ES-I3 (cell line): ENCODE measurements around the gene CPT2.
"Not testable (repeated sequence)": the region's sequence is repeated elsewhere in the genome, so short reads cannot be mapped to it uniquely, and the experiment has no call there.

Source experiments
- H3K36me3 ChIP-seq: 2 replicates; pipeline ENCODE4 v1.6.1; 2013; ENCODE audit warnings: mild to moderate bottlenecking, low read length, control low read depth, moderate library complexity; ENCODE audit not compliant: insufficient read depth
- H3K4me1 ChIP-seq: 2 replicates; pipeline ENCODE4 v1.6.1; 2013; ENCODE audit warnings: mild to moderate bottlenecking, control low read depth, low read length; ENCODE audit not compliant: insufficient read depth
- H3K9ac ChIP-seq: 2 replicates; pipeline ENCODE4 v1.6.1; 2013; ENCODE audit warnings: low read depth, mild to moderate bottlenecking, low read length, moderate library complexity
- H3K9me3 ChIP-seq: 2 replicates; pipeline ENCODE4 v1.6.1; 2013; ENCODE audit warnings: mild to moderate bottlenecking, low read length, moderate library complexity; ENCODE audit not compliant: control insufficient read depth, insufficient read depth

Gene CPT2

GRCh38 chr1:53166912-53167311, 29.7 kb upstream of the CPT2 start:
- Histone ChIP-seq H3K4me1 (peaks cover 7% of the 10 kb centered on the region), H3K9ac (no peak overlapping the region), H3K36me3 (no peaks in the 10 kb centered on the region), H3K9me3 (no peaks in the 10 kb centered on the region)

- Histone ChIP-seq H3K9ac (no peak overlapping the region), H3K9me3 (no peaks in the 10 kb centered on the region), H3K4me1 (peaks cover 16% of the 10 kb centered on the region), H3K36me3 (no peaks in the 10 kb centered on the region)
Observed at GRCh38 chr1:53172426-53173128, 24.0 kb upstream of the CPT2 start.

GRCh38 chr1:53174971-53175913, 21.4 kb upstream of the CPT2 start:
- Histone ChIP-seq H3K9ac (no peak overlapping the region), H3K36me3 (no peaks in the 10 kb centered on the region), H3K4me1 (peaks cover 16% of the 10 kb centered on the region), H3K9me3 (no peaks in the 10 kb centered on the region)

GRCh38 chr1:53176452-53177208, 20.0 kb upstream of the CPT2 start:
- Histone ChIP-seq H3K4me1 (peaks cover 16% of the 10 kb centered on the region), H3K9ac (no peak overlapping the region), H3K9me3 (no peaks in the 10 kb centered on the region), H3K36me3 (no peaks in the 10 kb centered on the region)

GRCh38 chr1:53180226-53180625, 16.4 kb upstream of the CPT2 start:
- Histone ChIP-seq H3K36me3 (no peaks in the 10 kb centered on the region), H3K9ac (no peak overlapping the region), H3K9me3 (no peaks in the 10 kb centered on the region), H3K4me1 (peaks cover 7% of the 10 kb centered on the region; the same call in 1 of the 2 replicates)

GRCh38 chr1:53180951-53181350, 15.7 kb upstream of the CPT2 start:
- no peaks in the 10 kb centered on the region for H3K36me3 ChIP-seq

GRCh38 chr1:53182111-53182593, 14.5 kb upstream of the CPT2 start:
- peaks cover 2% of the 10 kb centered on the region; the same call in 1 of the 2 replicates for H3K4me1 ChIP-seq
- H3K9me3 ChIP-seq = no peaks in the 10 kb centered on the region
- no peak overlapping the region for H3K9ac ChIP-seq
- no peaks in the 10 kb centered on the region for H3K36me3 ChIP-seq

More at GRCh38 chr1:53180951-53181350, 15.7 kb upstream of the CPT2 start:
- no peaks in the 10 kb centered on the region for H3K9me3 ChIP-seq
- no peak overlapping the region for H3K9ac ChIP-seq
- H3K4me1 ChIP-seq = peaks cover 2% of the 10 kb centered on the region; the same call in 1 of the 2 replicates

GRCh38 chr1:53182716-53183094, 13.9 kb upstream of the CPT2 start:
- peaks cover 2% of the 10 kb centered on the region for H3K4me1 ChIP-seq
- H3K9me3 ChIP-seq = no peaks in the 10 kb centered on the region
- H3K9ac ChIP-seq = no peak overlapping the region
- H3K36me3 ChIP-seq = no peaks in the 10 kb centered on the region

- Histone ChIP-seq H3K9me3 (no peaks in the 10 kb centered on the region), H3K9ac (no peak overlapping the region), H3K36me3 (no peaks in the 10 kb centered on the region), H3K4me1 (peaks cover 2% of the 10 kb centered on the region)
Observed at GRCh38 chr1:53183095-53183990, 13.3 kb upstream of the CPT2 start.

- H3K9me3 ChIP-seq, H3K36me3 ChIP-seq, H3K4me1 ChIP-seq, H3K9ac ChIP-seq: not testable (repeated sequence)
Observed at GRCh38 chr1:53185955-53186297, 10.7 kb upstream of the CPT2 start.

- H3K36me3 ChIP-seq = no peaks in the 10 kb centered on the region
- peaks cover 6% of the 10 kb centered on the region for H3K4me1 ChIP-seq
- no peak overlapping the region for H3K9ac ChIP-seq
- H3K9me3 ChIP-seq = no peaks in the 10 kb centered on the region
Observed at GRCh38 chr1:53186533-53186932, 10.1 kb upstream of the CPT2 start.

GRCh38 chr1:53187401-53187800, 9.2 kb upstream of the CPT2 start:
- Histone ChIP-seq H3K9ac (no peak overlapping the region), H3K9me3 (no peaks in the 10 kb centered on the region), H3K4me1 (peaks cover 6% of the 10 kb centered on the region), H3K36me3 (no peaks in the 10 kb centered on the region)

GRCh38 chr1:53188099-53188498, 8.5 kb upstream of the CPT2 start:
- Histone ChIP-seq H3K9me3 (no peaks in the 10 kb centered on the region), H3K4me1 (peaks cover 6% of the 10 kb centered on the region), H3K9ac (no peak overlapping the region)

More at GRCh38 chr1:53188099-53188498, 8.5 kb upstream of the CPT2 start:
- no peaks in the 10 kb centered on the region for H3K36me3 ChIP-seq
